NCI-H146 treated with DMSO at 0.1 percent for 48 hours (cell line): ENCODE data around the gene ZNF823.
"Not testable (repeated sequence)": the region's sequence is repeated elsewhere in the genome, so short reads cannot be mapped to it uniquely, and the experiment has no call there.

Source experiments
- DNase-seq: peaks from one replicate; lab custom pipeline; 2025; ENCODE audit not compliant: unreplicated experiment; lab: John Stamatoyannopoulos, UW

The ZNF823 gene

GRCh38 chr19:11684987-11685675, 53.6 kb downstream of the ZNF823 start:
- DNase-seq, result no peak

- DNase-seq, result no peak
Observed at GRCh38 chr19:11680689-11681302, 58.0 kb downstream of the ZNF823 start.

GRCh38 chr19:11678504-11678903, 60.2 kb downstream of the ZNF823 start:
- DNase-seq, result no peak

GRCh38 chr19:11676661-11677600, 61.8 kb downstream of the ZNF823 start:
- DNase-seq, result not testable (repeated sequence)

GRCh38 chr19:11675569-11675968, 63.2 kb downstream of the ZNF823 start:
- DNase-seq, result no peak

- DNase-seq, result no peak
Observed at GRCh38 chr19:11674067-11674492, 64.7 kb downstream of the ZNF823 start.

GRCh38 chr19:11673608-11674041, 65.1 kb downstream of the ZNF823 start:
- peak; percentile 16 for DNase-seq
